HG03103 (cell line): Measurements from ENCODE around the gene MAPK1.
"Not testable (repeated sequence)": the region's sequence is repeated elsewhere in the genome, so short reads cannot be mapped to it uniquely, and the experiment has no call there.

ENCODE experiments used
- ATAC-seq: cut with Tn5 transposase; IDR thresholded peaks from one replicate; pipeline ENCODE4 v1.9.1; 2021; ENCODE audit warnings: low read depth; ENCODE audit not compliant: unreplicated experiment

MAPK1 gene

GRCh38 chr22:21823740-21824444, 43.6 kb downstream of the MAPK1 start:
- ATAC-seq = no peak

GRCh38 chr22:21819183-21819770, 48.2 kb downstream of the MAPK1 start:
- no peak for ATAC-seq

- no peak for ATAC-seq
Observed at GRCh38 chr22:21818487-21819182, 48.8 kb downstream of the MAPK1 start.

- ATAC-seq = not testable (repeated sequence)
Observed at GRCh38 chr22:21817497-21817853, 50.0 kb downstream of the MAPK1 start.

- ATAC-seq = no peak
Observed at GRCh38 chr22:21816787-21817496, 50.5 kb downstream of the MAPK1 start.

- no peak for ATAC-seq
Observed at GRCh38 chr22:21816472-21816786, 51.0 kb downstream of the MAPK1 start.

- no peak for ATAC-seq
Observed at GRCh38 chr22:21815958-21816357, 51.5 kb downstream of the MAPK1 start.

GRCh38 chr22:21815357-21815756, 52.1 kb downstream of the MAPK1 start:
- no peak for ATAC-seq

GRCh38 chr22:21811982-21812381, 55.5 kb downstream of the MAPK1 start:
- no peak for ATAC-seq

- ATAC-seq = no peak
Observed at GRCh38 chr22:21807544-21808529, 59.6 kb downstream of the MAPK1 start.

GRCh38 chr22:21805325-21805724, 62.1 kb downstream of the MAPK1 start:
- not testable (repeated sequence) for ATAC-seq

- no peak for ATAC-seq
Observed at GRCh38 chr22:21803811-21804249, 63.6 kb downstream of the MAPK1 start.

- ATAC-seq = no peak
Observed at GRCh38 chr22:21802673-21803072, 64.8 kb downstream of the MAPK1 start.

- ATAC-seq = no peak
Observed at GRCh38 chr22:21802056-21802455, 65.4 kb downstream of the MAPK1 start.

- not testable (repeated sequence) for ATAC-seq
Observed at GRCh38 chr22:21801304-21801644, 66.2 kb downstream of the MAPK1 start.

GRCh38 chr22:21800552-21801303, 66.7 kb downstream of the MAPK1 start:
- no peak for ATAC-seq

- no peak for ATAC-seq
Observed at GRCh38 chr22:21797444-21798221, 69.8 kb downstream of the MAPK1 start.

GRCh38 chr22:21796863-21797262, 70.6 kb downstream of the MAPK1 start:
- no peak for ATAC-seq

- no peak for ATAC-seq
Observed at GRCh38 chr22:21796231-21796630, 71.2 kb downstream of the MAPK1 start.
